ENCODE results near the gene GEMIN7. TPM values are rescaled to one million over a fixed set of nuclear protein-coding genes. Genes with fewer than 3 reads are reported as not detected.
"Not testable (repeated sequence)": the region's sequence is repeated elsewhere in the genome, so short reads cannot be mapped to it uniquely, and the experiment has no call there.

Gene GEMIN7
- total RNA-seq, 1 experiment from 2014 or later, result 62.7 TPM

DNA sequence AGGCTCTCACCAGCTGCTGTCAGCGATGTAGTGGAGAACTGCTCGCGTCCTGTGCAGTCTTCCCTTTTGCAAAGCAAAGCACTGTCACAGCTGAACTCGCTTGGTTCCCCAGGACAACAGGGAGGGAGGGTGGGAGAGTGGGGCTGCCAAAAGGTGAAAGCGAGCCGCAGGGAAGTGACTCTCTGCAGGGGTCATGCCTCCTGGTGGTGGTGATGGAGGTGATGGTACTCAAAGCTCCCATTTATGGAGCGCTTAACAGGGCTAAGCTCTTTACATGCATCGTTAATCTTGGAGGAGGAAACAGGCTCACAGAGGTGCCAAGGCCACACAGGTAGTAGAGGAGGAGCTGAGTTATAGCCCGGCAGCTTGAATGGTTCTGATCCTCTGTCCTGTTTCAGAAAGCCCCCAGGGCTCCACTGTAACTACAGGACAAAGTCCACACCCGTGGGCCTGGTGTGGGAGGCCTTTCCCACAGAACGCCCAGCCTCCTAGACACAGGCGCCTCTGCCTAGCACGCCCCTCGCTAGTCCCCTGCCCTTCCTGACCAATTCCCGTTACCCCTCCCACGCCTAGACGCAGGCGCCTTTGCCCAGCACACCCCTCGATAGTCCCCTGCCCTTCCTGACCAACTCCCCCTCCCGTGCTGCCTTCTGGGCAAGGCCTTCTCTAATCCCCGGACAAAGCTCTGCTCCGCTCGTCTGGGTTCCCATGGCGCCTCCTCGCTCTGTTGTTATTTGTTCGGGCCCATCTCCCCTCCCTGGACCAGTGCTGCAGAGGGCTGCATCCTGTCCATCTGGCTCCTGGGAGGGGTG is 24.7 kb downstream of the GEMIN7 start:
- DNase-seq (ENCODE audit: low read depth), result no peak

DNA sequence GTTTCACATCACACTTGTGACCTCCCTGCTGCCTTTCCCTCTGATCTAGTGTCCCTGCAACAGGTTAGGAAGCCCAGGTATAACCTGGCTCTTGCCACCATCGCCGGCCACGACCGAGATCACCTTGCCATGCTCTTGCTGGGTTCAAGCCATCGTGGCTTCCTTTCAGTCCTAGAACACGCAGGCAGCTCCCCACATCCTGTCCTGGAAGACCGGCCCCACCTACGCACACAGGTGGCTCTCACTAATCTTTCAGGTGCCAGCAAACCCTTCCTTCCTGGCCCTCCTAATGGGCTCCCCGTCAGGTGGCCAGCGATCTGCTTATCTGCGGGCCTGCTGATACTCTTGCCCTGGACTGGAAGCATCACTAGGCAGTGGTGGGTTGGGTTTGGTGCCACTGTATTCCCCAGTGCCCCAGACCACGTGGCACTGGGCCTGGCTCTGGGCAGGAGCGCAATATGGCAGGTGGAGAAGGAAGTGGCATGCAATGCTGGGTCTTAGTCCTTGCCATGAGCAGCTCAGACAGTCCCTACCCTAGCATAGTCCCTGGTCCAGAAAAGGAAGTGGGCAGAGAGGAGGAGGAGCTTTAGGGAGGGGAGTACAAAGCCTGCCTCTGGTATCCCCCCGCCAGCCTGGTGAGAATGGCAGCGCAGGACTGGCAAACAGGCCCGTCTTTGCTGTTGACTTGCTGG is 25.7 kb downstream of the GEMIN7 start:
- no peak for DNase-seq (ENCODE audit: low read depth)

DNA sequence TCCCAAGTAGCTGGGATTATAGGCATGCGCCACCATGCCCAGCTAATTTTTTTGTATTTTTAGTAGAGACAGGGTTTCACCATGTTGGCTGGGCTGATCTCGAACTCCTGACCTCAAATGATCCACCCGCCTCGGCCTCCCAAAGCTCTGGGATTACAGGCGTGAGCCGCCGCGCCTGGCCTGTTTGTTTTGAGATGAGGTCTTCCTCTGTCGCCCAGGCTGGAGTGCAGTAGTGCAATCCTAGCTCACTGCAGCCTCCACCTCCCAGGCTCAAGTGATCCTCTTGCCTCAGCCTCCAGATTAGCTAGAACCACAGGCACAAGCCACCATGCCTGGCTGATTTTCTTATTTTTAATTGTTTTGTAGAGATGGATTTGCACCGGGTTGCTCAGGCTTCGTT is 27.3 kb downstream of the GEMIN7 start:
- DNase-seq (ENCODE audit: low read depth), result not testable (repeated sequence)

DNA sequence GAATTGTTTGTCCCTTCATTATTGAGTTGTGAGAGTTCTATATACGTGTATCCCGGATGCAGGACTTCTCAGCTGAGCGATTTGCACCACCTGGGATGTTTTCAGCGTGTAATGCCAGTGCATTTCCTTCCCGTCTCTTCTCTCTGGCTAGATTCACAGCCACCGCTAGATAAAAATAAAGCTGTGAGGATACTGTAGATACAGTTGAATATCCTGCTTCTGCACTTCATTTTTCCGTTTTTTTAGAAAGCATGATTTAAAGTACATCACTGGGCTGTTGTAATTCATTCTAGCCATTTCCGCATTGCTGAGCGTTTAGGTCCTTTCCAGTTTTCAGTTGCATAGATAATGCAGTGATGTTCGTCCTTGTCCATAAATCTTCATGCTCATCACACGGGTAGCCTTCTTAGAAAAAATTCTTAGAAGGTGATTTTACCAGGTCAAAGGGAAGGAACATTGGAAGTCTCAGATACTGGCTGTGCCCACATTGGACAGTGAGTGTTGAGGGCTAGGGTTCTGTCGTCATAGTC is 28.6 kb downstream of the GEMIN7 start:
- DNase-seq (ENCODE audit: low read depth), result no peak

DNA sequence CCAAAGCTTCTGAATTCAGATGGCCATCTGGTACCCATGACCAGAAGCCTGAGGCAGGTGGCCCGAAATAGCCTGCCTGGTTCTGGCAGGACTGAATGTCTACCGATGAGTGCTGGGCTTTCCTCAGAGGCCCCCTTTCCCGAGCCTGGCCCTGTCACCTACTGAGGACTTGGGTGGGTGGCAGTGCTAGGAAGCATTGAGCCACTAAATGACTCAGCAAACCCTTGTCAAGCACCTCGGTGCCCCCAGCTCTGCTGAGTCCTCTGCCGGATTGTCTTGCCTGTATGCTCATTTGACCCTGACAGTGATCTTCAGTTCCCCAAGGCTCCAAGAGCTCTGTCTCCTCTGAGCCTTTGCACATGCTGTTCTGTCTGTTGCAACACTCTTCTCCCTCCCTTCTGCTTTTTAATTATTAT is 31.8 kb downstream of the GEMIN7 start:
- DNase-seq (ENCODE audit: low read depth), result no peak

DNA sequence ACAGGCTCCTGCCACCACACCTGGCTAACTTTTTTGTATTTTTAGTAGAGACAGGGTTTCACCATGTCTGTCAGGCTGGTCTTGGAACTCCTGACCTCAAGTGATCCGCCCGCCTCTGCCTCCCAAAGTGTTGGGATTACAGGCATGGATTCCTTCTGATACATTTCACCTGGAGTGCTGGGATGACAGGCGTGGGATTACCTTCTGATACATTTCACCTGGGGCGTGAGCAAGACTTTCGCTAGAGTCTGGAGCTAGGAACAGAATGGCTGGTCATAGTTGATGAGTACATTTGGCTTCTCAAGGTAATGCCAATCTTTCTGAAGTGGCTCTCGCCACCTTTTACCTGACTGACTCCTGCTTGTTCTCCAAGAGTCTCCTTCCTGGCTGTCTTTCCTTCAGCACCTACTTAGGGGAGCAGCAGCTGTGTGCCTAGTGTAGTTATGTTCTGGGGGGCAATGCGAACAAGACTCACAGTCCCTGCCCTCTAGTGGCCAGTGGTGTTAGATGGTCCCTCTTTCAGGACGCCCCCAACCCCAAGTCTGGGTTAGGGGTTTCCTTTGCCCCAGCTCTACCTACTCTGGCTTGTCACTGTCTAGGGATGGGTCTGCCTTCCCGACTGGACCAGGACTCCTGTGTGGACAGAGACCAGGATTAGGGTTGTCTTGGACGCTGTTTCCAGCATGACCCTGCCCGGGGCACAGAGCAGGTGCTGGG is 33.2 kb downstream of the GEMIN7 start:
- no peak for DNase-seq (ENCODE audit: low read depth)

DNA sequence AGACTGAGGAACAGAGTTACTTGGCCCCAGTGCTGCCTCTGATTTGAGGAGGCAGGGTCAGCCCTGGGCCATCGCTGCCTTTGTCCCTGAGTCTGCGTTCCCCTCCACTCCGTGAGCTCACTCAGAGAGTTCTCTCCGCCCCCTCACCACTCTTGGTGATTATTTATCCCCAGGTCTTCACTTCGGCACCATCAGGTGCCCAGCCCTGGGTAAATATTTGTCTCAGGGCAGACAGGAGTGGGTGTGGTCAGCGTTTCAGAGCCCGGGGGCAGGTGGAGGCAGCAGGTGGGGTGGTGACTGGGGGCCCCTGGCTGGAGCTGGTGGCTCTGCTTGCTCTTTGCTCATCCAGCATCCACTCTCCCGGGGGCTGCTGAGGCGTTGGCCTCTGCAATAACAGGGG is 34.6 kb downstream of the GEMIN7 start:
- no peak for DNase-seq (ENCODE audit: low read depth)

DNA sequence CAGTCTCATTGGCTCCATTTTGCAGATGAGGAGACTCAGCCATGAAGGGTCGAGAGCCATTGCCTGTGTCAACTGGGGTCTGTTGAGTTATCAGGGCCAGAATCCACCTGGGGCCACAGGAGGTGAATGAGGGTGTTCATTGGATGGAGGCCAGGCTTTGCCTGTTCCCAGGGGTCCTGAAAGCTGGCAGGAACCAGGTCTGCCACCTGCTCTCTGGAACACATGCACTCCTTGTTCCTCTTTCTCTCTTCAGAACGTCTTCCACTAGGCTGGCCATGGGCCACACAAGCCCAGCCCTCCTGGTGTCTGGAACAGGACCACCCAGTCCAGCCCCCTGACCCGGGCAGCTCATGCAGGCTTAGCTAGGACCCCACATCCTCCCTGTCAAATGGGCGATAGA is 35.1 kb downstream of the GEMIN7 start:
- DNase-seq (ENCODE audit: low read depth), result no peak

DNA sequence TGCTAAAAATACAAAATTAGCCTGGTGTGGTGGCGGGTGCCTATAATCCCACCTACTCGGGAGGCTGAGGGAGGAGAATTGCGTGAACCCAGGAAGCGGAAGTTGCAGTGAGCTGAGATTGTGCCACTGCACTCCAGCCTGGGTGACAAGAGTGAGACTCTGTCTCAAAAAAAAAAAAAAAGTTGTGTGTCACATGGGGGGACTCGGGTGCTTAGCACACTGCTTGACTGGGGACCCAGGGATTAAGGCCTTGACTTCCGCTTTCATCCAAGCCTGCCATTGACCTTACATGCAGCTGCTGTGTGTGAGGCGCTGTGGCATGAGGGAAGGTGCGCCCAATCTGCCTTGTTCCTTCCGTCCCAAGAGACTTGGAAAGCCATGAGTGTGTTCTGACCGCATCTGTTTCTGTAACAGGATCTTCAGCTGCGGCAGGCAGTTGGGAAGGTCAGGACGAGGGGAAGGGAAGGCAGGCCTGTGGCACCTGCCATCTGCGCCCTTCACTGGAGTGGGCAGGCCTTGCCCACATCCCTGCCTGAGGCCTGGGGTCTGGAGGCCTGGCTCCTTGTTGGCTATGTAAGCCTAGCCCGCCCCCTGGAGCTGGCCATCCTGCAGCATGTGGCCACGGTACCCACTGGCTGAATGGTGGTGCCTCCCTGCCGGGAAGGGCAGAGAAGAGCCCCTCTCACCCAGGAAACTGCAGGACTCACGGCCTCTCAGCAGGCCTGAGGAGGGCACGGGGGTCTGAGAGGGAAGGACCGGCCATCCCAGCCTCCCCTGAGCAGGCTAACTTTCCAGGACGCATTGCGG is 37.0 kb downstream of the GEMIN7 start:
- no peak for DNase-seq (ENCODE audit: low read depth)

DNA sequence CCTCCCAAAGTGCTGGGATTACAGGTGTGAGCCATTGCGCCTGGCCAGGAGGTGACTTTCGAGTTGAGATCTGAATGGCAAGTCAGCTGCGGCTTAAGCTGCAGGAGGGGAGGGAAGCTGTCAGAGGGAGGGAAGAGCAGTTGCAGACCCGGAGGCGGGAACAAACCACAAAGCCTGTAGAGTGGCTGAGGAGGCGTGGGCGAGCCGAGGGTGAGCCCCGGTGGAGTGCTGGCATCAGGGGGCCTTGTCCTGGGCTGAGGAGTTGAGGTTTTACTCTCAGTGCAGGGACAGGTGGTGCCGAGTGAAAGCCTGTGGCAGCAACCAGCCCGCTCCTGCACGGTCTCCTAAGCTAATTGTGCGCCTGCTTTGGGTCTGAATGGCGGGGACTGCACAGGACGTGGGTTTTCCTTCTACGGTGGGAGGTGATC is 38.1 kb downstream of the GEMIN7 start:
- DNase-seq (ENCODE audit: low read depth), result no peak

DNA sequence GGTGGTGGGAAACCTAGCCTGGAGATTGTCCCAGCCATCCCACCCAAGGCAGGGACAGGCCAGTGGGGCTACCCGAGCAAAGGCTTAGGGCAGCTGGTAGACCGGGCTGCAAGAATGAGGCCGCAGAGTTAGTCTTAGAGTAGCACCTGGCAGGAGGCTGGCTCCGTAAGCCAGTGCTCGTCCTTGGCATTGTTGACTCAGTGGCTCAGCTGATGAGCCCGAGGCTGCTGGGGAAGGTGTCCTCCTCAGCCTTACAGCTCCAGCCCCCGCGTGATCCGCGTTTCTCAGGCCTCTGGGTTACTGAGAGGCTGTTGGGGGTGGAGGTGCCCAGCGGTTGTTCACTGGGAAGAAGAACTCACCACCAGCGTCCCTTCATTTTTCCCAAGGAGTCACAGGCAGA is 38.6 kb downstream of the GEMIN7 start:
- no peak for DNase-seq (ENCODE audit: low read depth)

DNA sequence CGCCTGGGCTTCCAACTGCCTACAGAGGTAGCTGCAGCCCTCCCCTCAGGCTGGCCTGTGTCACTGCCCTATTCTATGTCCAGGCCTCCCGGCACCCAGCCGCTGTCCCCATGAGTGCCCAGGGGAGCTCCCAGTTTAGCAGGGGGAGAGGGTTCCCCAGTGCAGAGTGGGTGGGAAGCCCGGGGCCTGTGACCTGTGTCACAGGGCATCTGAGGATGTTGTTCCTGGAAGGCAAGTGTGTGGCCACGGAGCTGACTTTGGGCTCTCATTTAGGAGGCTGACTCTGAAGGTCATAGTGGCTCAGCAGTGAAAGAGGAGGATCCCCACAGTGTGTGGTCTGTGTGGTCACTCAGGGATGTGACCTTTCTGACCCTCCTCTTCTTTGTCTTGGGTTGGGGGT is 39.0 kb downstream of the GEMIN7 start:
- DNase-seq (ENCODE audit: low read depth), result no peak

DNA sequence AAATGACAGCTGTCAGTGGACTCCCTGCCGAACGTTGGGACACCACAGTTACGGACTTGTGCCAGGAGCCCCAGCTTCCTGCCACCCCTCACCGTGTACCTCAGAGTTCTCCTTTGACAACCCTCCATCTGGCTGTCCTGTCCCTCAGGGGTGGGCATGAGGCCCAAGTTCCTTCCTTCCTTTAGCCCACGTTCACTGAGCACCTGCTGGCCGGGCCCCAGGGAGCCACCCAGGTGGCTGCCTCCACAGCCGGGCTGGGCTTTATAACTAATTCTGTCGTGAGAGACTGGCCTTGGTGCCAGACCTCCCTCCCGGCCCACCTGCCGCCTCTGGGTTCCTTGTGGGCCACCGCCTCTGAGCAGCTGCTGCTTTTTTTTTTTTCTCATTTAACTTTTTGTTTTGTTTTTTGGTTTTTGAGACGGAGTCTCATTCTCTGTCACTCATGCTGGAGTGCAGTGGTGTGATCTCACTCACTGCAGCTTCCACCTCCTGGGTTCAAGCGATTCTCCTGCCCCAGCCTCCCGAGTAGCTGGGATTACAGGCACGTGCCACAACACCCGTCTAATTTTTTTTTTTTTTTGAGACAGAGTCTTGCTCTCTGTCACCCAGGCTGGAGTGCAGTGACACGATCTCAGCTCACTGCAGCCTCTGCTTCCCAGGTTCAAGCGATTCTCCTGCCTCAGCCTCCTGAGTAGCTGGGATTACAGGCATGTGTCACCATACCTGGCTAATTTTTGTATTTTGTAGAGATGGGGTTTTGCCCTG is 39.7 kb downstream of the GEMIN7 start:
- not testable (repeated sequence) for DNase-seq (ENCODE audit: low read depth)

DNA sequence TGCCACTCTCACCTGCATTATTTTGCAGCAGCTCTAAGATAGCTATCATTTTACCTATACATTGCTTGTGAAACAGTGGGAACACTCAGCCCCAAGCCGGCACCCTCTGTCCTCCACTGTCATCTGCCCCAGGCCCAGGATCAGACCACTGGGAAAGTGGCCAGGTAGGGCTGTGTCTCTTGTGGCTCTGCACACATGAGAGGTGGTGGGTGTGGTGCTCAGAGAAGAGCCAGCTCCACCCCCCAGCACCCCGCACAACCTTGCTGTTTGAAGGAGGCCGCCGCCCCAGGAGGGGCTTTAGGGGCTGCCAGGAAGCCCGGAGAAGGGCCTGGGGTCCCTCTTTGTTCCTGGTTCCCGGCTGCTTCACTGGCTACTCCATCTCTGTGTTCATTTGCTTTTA is 40.5 kb downstream of the GEMIN7 start:
- no peak for DNase-seq (ENCODE audit: low read depth)

DNA sequence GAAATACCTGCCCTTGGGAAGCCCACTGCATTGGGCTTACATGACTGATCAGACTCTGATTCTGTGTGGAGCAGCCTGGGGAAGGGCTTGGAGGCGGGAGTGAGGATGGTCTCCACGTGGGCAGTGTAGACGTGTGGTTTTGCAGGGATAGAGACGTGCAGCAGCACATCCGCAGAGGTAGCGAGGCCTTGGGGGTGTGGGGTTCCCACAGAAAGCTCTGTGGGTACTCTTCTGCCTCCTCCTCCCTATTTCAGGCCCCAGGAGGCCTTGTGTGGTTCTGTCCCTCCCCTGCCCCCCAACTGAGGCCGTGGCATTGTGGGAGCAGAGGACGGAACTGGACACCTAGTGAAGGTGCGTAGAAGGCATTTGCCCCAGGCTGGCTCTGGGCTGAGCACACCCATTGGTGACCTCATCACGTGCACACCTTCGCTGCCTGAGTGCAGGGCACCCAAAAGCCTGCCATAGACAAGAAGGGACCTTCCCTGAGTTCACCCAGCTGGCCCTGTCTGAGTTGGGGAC is 42.8 kb downstream of the GEMIN7 start:
- no peak for DNase-seq (ENCODE audit: low read depth)

DNA sequence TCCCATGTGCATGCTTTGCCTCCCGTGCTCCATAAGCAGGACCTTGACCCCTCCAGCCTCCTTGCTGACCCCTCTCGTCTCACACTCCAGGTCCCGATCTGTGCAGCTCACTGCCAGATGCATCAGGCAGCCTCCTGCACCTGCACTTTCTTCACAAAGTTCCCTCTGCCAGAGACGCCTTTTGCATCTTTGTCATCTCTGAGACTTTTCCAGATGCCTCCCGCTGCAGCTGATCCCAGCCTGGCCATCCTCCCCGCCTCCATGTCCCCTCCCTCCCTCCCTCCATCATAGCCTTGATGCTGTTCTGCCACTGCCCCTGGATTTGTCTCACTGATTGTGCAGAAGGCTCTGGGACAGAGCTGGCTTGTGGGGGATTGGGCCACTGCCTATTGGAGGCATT is 43.8 kb downstream of the GEMIN7 start:
- DNase-seq (ENCODE audit: low read depth), result no peak

DNA sequence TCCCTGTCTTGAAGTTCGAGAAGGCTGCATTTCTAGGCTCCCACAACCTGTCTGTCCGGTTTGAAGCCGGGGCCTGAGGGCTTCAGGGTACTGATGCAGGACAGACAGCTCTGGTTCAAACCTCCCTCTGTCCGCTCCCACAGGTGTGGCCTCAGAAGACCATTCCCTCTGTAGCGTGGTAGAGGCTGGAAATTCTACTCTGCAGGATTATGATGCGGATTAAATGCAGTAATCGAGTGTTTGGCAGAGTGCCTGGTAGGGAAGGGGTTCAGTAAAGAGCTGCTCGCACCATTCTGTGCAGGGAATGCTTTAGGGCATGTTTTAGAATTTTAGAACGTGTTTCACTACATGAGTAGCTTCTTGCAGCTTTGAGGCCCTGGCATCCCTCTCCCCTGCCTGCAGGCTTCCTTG is 44.4 kb downstream of the GEMIN7 start:
- DNase-seq (ENCODE audit: low read depth), result no peak

DNA sequence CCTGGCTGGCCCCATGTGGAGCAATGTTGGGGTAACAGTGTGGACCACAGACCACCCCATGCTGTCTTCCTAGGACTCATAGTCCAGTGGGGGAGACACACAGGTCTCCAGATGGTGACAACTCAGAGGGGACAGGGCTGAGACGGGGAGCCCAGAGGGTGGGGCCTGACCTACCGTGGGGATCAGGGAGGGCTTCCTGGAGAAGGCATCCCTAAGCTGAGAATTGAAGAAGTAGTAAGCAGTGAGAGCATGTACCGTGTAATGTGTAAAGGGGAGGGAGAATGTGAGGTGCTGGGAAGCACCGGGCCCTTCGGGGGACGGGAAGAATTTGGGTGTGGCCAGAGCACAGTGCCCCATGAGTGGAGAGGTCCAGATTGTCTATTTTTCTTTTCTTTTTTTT is 45.0 kb downstream of the GEMIN7 start:
- no peak for DNase-seq (ENCODE audit: low read depth)

DNA sequence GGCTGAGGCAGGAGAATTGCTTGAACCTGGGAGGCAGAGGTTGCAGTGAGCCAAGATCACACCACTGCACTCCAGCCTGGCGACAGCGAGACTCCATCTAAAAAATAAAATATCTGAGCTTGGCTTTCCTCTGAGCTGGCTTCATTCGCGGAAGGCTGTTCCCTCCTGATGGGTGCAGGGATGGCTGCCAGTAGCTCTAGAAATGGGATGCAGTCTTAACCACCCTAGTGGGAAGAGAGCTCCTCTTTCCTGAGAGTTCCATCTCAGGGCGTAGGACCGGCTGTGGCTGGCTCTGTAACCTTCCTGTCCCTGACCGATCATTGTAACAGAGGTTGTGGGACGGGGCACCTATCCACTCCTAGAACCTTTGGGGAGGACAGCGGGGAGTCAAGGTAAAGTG is 46.3 kb downstream of the GEMIN7 start:
- DNase-seq (ENCODE audit: low read depth), result no peak

DNA sequence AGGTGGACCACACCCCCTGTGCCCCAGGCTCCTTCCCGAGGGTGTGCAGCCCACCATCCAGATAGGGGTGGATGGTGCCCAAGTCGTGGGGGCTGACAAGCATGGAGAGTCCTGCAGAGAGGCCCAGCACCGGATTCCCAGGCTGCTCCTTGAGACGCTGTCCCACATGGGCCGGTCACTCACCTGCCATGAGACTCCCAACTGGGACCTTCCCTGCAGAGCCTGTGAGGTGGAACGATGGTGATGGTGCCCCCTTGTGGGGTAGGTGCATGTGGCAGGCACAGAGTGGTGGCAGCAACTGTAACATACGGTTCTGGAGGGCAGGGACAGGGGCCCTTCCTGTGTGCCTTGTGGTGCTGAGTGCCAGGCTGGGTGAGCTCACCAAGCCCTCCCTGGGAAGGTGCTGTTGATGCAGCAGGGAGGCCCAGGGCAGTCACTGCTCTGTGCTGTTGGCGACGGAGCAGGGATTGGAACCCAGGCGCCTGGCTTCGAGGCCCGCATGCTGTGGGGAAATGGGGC is 47.0 kb downstream of the GEMIN7 start:
- DNase-seq (ENCODE audit: low read depth), result peak; percentile 57
